HG03439 (cell line): ENCODE data around the gene FHOD3.
"Not testable (repeated sequence)": the region's sequence is repeated elsewhere in the genome, so short reads cannot be mapped to it uniquely, and the experiment has no call there.

Source experiments
- ATAC-seq: cut with Tn5 transposase; IDR thresholded peaks from one replicate; pipeline ENCODE4 v1.9.1; 2021; ENCODE audit warnings: mild to moderate bottlenecking, moderate library complexity; ENCODE audit not compliant: unreplicated experiment

Gene FHOD3

GRCh38 chr18:36535202-36535935, 237.9 kb downstream of the FHOD3 start:
- ATAC-seq = no peak

GRCh38 chr18:36536426-36536825, 238.9 kb downstream of the FHOD3 start:
- ATAC-seq = no peak

- no peak for ATAC-seq
Measured at GRCh38 chr18:36537289-36537688, 239.8 kb downstream of the FHOD3 start.

- ATAC-seq = no peak
Measured at GRCh38 chr18:36539674-36540231, 242.2 kb downstream of the FHOD3 start.

GRCh38 chr18:36543030-36543429, 245.5 kb downstream of the FHOD3 start:
- ATAC-seq = no peak

GRCh38 chr18:36543991-36544725, 246.6 kb downstream of the FHOD3 start:
- no peak for ATAC-seq

- ATAC-seq = no peak
Measured at GRCh38 chr18:36545821-36546427, 248.4 kb downstream of the FHOD3 start.

GRCh38 chr18:36546876-36547275, 249.4 kb downstream of the FHOD3 start:
- ATAC-seq = no peak

GRCh38 chr18:36547544-36547943, 250.0 kb downstream of the FHOD3 start:
- no peak for ATAC-seq

- ATAC-seq = not testable (repeated sequence)
Measured at GRCh38 chr18:36551274-36551673, 253.8 kb downstream of the FHOD3 start.

GRCh38 chr18:36558234-36558633, 260.7 kb downstream of the FHOD3 start:
- no peak for ATAC-seq

GRCh38 chr18:36559149-36559857, 261.8 kb downstream of the FHOD3 start:
- no peak for ATAC-seq

GRCh38 chr18:36560187-36560586, 262.7 kb downstream of the FHOD3 start:
- no peak for ATAC-seq

GRCh38 chr18:36561046-36561445, 263.5 kb downstream of the FHOD3 start:
- ATAC-seq = no peak

- ATAC-seq = no peak
Measured at GRCh38 chr18:36564841-36565240, 267.3 kb downstream of the FHOD3 start.

GRCh38 chr18:36567800-36568199, 270.3 kb downstream of the FHOD3 start:
- ATAC-seq = no peak

- no peak for ATAC-seq
Measured at GRCh38 chr18:36568487-36568886, 271.0 kb downstream of the FHOD3 start.

- ATAC-seq = no peak
Measured at GRCh38 chr18:36572135-36572856, 274.8 kb downstream of the FHOD3 start.

GRCh38 chr18:36576339-36576738, 278.8 kb downstream of the FHOD3 start:
- no peak for ATAC-seq
